ENCODE data around the gene JAG1.

JAG1 gene

DNA sequence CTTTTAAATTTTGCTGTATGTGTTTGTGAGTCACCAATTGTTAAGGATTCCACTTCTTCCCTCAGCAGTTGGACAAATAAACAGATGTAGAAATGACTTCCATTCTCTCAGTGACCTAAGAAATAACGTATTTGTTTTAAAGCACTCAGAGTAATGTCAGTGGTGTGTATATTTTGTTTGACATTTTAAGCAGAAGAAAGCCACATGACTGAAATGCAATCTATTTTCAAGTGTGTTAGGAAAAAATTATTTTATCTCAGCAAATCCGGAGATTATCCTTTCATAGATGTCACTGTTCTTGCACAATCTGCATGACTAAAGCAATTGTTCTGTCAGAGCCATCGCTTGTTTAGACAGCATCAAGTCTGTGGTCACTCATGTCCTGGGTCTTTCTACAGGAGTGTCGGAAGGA, 77.1 kb downstream of the JAG1 start:
- no peaks in the 10 kb centered on the region for H3K79me2 ChIP-seq (ENCODE audit: insufficient read depth, low read length)
- H3K36me3 ChIP-seq (ENCODE audit: low read length): no peaks in the 10 kb centered on the region
- no peak overlapping the region for H3K4me2 ChIP-seq (ENCODE audit: low read depth, low read length, poor library complexity, severe bottlenecking)
- H2AFZ ChIP-seq (ENCODE audit: low read depth, low read length, severe bottlenecking): no peak overlapping the region
- no peaks in the 10 kb centered on the region for H3K9me2 ChIP-seq (replicated peaks; ENCODE audit: insufficient read depth, low read length)
- H3K4me3 ChIP-seq (ENCODE audit: insufficient read depth, low read length, poor library complexity, severe bottlenecking): no peak overlapping the region
- no peaks in the 10 kb centered on the region for H3F3A ChIP-seq (ENCODE audit: insufficient read depth)
- no peak overlapping the region for H3K9ac ChIP-seq (ENCODE audit: low read length)
- TF ChIP-seq, protein P1, sequence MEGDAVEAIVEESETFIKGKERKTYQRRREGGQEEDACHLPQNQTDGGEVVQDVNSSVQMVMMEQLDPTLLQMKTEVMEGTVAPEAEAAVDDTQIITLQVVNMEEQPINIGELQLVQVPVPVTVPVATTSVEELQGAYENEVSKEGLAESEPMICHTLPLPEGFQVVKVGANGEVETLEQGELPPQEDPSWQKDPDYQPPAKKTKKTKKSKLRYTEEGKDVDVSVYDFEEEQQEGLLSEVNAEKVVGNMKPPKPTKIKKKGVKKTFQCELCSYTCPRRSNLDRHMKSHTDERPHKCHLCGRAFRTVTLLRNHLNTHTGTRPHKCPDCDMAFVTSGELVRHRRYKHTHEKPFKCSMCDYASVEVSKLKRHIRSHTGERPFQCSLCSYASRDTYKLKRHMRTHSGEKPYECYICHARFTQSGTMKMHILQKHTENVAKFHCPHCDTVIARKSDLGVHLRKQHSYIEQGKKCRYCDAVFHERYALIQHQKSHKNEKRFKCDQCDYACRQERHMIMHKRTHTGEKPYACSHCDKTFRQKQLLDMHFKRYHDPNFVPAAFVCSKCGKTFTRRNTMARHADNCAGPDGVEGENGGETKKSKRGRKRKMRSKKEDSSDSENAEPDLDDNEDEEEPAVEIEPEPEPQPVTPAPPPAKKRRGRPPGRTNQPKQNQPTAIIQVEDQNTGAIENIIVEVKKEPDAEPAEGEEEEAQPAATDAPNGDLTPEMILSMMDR (IDR thresholded peaks at IDR 0.05; ENCODE audit: insufficient read depth, low read length, poor library complexity, severe bottlenecking): no peak
- TF ChIP-seq EZH2phosphoT487 (conservative IDR thresholded peaks at IDR 0.05; ENCODE audit: low read length): no peak
- no peak overlapping the region for H3K27ac ChIP-seq (ENCODE audit: low read depth, low read length)
- no peaks in the 10 kb centered on the region for H3K9me3 ChIP-seq (ENCODE audit: insufficient read depth, low read length)
- no peaks in the 10 kb centered on the region for H4K20me1 ChIP-seq (ENCODE audit: low read depth, low read length)
- H3K27me3 ChIP-seq (ENCODE audit: low read length): no peaks in the 10 kb centered on the region

DNA sequence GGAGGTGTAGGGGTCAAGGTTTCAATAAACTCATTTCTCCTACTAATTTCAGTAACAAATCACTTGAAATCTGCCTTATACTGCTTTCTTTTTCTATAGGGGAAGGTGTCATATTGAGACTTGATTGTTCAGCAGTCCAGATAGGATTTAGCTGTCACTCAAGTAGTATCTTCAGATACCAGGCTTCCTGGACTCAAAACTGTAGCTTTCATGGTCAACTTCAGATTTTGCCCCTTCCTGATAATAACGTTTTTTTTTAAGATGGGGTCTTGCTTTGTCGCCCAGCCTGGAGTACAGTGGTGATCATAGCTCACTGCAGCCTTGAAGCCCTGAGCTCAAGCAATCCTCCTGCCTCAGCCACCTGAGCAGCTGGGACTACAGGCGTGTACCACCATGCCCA, 77.8 kb downstream of the JAG1 start:
- H3K9me2 ChIP-seq (replicated peaks; ENCODE audit: insufficient read depth, low read length): no peaks in the 10 kb centered on the region
- H3K36me3 ChIP-seq (ENCODE audit: low read length): no peaks in the 10 kb centered on the region
- no peaks in the 10 kb centered on the region for H3F3A ChIP-seq (ENCODE audit: insufficient read depth)
- no peak overlapping the region for H3K4me3 ChIP-seq (ENCODE audit: insufficient read depth, low read length, poor library complexity, severe bottlenecking)
- no peak for TF ChIP-seq EZH2phosphoT487 (conservative IDR thresholded peaks at IDR 0.05; ENCODE audit: low read length)
- TF ChIP-seq, protein P1 (IDR thresholded peaks at IDR 0.05; ENCODE audit: insufficient read depth, low read length, poor library complexity, severe bottlenecking): no peak
- H3K27me3 ChIP-seq (ENCODE audit: low read length): no peaks in the 10 kb centered on the region
- H2AFZ ChIP-seq (ENCODE audit: low read depth, low read length, severe bottlenecking): no peak overlapping the region
- no peak overlapping the region for H3K27ac ChIP-seq (ENCODE audit: low read depth, low read length)
- H3K4me2 ChIP-seq (ENCODE audit: low read depth, low read length, poor library complexity, severe bottlenecking): no peak overlapping the region
- no peaks in the 10 kb centered on the region for H3K79me2 ChIP-seq (ENCODE audit: insufficient read depth, low read length)
- H3K9me3 ChIP-seq (ENCODE audit: insufficient read depth, low read length): no peaks in the 10 kb centered on the region
- no peak overlapping the region for H3K9ac ChIP-seq (ENCODE audit: low read length)
- H4K20me1 ChIP-seq (ENCODE audit: low read depth, low read length): no peaks in the 10 kb centered on the region

DNA sequence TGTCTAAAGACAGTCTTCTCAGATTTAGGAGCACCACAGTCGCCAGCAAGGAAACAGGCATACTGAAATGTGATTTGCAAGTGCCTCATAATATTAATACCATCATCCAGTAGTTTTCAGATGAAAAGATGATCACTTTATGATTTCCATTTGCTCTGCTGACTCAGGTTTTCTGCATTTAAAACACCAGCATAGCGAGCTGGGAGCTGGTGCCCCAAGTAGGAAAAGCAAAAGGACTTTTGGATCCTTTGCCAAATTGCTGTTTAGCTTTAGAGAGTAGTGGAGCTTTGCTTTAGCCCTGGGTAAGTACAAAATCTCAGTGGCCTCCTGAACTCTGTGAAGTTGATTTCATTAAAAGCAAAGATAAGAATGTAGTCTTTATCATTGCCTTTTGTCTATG, 78.5 kb downstream of the JAG1 start:
- no peaks in the 10 kb centered on the region for H3F3A ChIP-seq (ENCODE audit: insufficient read depth)
- H3K9me3 ChIP-seq (ENCODE audit: insufficient read depth, low read length): no peaks in the 10 kb centered on the region
- H3K27me3 ChIP-seq (ENCODE audit: low read length): no peaks in the 10 kb centered on the region
- H2AFZ ChIP-seq (ENCODE audit: low read depth, low read length, severe bottlenecking): no peak overlapping the region
- H3K79me2 ChIP-seq (ENCODE audit: insufficient read depth, low read length): no peaks in the 10 kb centered on the region
- no peak for TF ChIP-seq EZH2phosphoT487 (conservative IDR thresholded peaks at IDR 0.05; ENCODE audit: low read length)
- TF ChIP-seq, protein P1 (IDR thresholded peaks at IDR 0.05; ENCODE audit: insufficient read depth, low read length, poor library complexity, severe bottlenecking): no peak
- H3K4me3 ChIP-seq (ENCODE audit: insufficient read depth, low read length, poor library complexity, severe bottlenecking): no peak overlapping the region
- no peak overlapping the region for H3K4me2 ChIP-seq (ENCODE audit: low read depth, low read length, poor library complexity, severe bottlenecking)
- H3K27ac ChIP-seq (ENCODE audit: low read depth, low read length): no peak overlapping the region
- H3K9ac ChIP-seq (ENCODE audit: low read length): no peak overlapping the region
- no peaks in the 10 kb centered on the region for H3K36me3 ChIP-seq (ENCODE audit: low read length)
- no peaks in the 10 kb centered on the region for H4K20me1 ChIP-seq (ENCODE audit: low read depth, low read length)
- H3K9me2 ChIP-seq (replicated peaks; ENCODE audit: insufficient read depth, low read length): no peaks in the 10 kb centered on the region

Measured in SU-DHL-6 (cell line).